H1 (cell line): ENCODE data around the gene IGSF9B. TPM values are rescaled to one million over a fixed set of nuclear protein-coding genes. Genes with fewer than 3 reads are reported as not detected.

ENCODE experiments used
- CTCF ChIA-PET: fragments of 300-600 bp; sonication (Branson Sonifier 250); formaldehyde crosslinking; loops from one replicate; lab custom pipeline; 2021; ENCODE audit not compliant: partially characterized antibody; lab: Charles Lee
- POLR2A ChIA-PET: fragments of 300-600 bp; sonication (Branson Sonifier 250); formaldehyde crosslinking; loops from one replicate; lab custom pipeline; 2021; ENCODE audit warnings: inconsistent platforms; ENCODE audit not compliant: partially characterized antibody; lab: Charles Lee
- DNase-seq, 2 experiments: peaks; one replicate each; pipeline versions ENCODE4 v3.0.0 to v3.0.0-alpha.2; 2010 to 2022; ENCODE audit warnings: low spot score in 2 of 2, low read depth in 1 of 2, mixed read lengths in 1 of 2
- FAIRE-seq: peaks from 2 replicates; lab custom pipeline; 2011; peaks lifted over from hg19 to GRCh38; lab: Jason Lieb, UNC
- H2AFZ ChIP-seq: 2 replicates; pipeline ENCODE4 v1.8.1; 2012; ENCODE audit warnings: low read length, inconsistent platforms
- H2AK5ac ChIP-seq: 2 replicates; pipeline ENCODE4 v1.6.1; 2013; ENCODE audit warnings: low read depth, low read length
- H2BK120ac ChIP-seq: replicated peaks from 2 replicates; pipeline ENCODE3; 2013; ENCODE audit warnings: low read depth, low read length, inconsistent platforms
- H2BK12ac ChIP-seq: 2 replicates; pipeline ENCODE4 v1.6.1; 2013; ENCODE audit warnings: low read depth, low read length
- H2BK15ac ChIP-seq: 2 replicates; pipeline ENCODE4 v1.6.1; 2013; ENCODE audit warnings: low read length
- H2BK20ac ChIP-seq: 2 replicates; pipeline ENCODE4 v1.6.1; 2013; ENCODE audit warnings: low read length
- H2BK5ac ChIP-seq: 2 replicates; pipeline ENCODE4 v1.6.1; 2013; ENCODE audit warnings: low read depth, low read length
- H3K14ac ChIP-seq: 2 replicates; pipeline ENCODE4 v1.6.1; 2013; ENCODE audit warnings: inconsistent platforms; ENCODE audit not compliant: insufficient read length
- H3K18ac ChIP-seq: 2 replicates; pipeline ENCODE4 v1.6.1; 2013; ENCODE audit warnings: low read length; ENCODE audit errors: extremely low read depth
- H3K23ac ChIP-seq: 2 replicates; pipeline ENCODE4 v1.6.1; 2013; ENCODE audit warnings: inconsistent platforms; ENCODE audit not compliant: insufficient read length
- H3K23me2 ChIP-seq: 2 replicates; pipeline ENCODE4 v1.6.1; 2013; ENCODE audit warnings: low read depth, low read length
- H3K27ac ChIP-seq: 2 replicates; pipeline ENCODE4 v1.6.1; 2011; ENCODE audit warnings: low read depth, low read length, inconsistent platforms
- H3K27me3 ChIP-seq, 4 experiments: replicated peaks in 1 of 4; 1 replicate in 1 of 4; 2 replicates in 3 of 4; pipeline versions ENCODE4 v1.6.1 to v1.8.1; 2011 to 2013; ENCODE audit warnings: low read length in 3 of 4, mild to moderate bottlenecking in 3 of 4, inconsistent platforms in 2 of 4, mixed read lengths in 2 of 4, moderate library complexity in 1 of 4; ENCODE audit not compliant: control insufficient read depth in 3 of 4, insufficient read depth in 3 of 4; ENCODE audit errors: extremely low read depth in 1 of 4
- H3K36me3 ChIP-seq, 4 experiments: 2 replicates each; pipeline versions ENCODE4 v1.6.1 to v1.8.1; 2011 to 2013; ENCODE audit warnings: mild to moderate bottlenecking in 4 of 4, low read length in 3 of 4, moderate library complexity in 2 of 4, control low read depth in 1 of 4, inconsistent platforms in 1 of 4; ENCODE audit not compliant: insufficient read depth in 4 of 4, control insufficient read depth in 2 of 4
- H3K4ac ChIP-seq: replicated peaks from 2 replicates; pipeline ENCODE3; 2013; ENCODE audit warnings: low read length, low read depth, mixed read lengths, inconsistent platforms; ENCODE audit not compliant: insufficient read length
- H3K4me1 ChIP-seq, 4 experiments: replicated peaks in 1 of 4; 1 replicate in 1 of 4; 2 replicates in 3 of 4; pipeline versions ENCODE4 v1.6.1 to v1.8.1; 2011 to 2013; ENCODE audit warnings: low read length in 3 of 4, inconsistent platforms in 2 of 4, mixed read lengths in 1 of 4; ENCODE audit not compliant: insufficient read depth in 4 of 4, control insufficient read depth in 3 of 4
- H3K4me2 ChIP-seq, 2 experiments: 2 replicates each; pipeline versions ENCODE4 v1.6.1 to v1.8.1; 2011 to 2013; ENCODE audit warnings: low read depth in 2 of 2, low read length in 2 of 2, control low read depth in 1 of 2, inconsistent platforms in 1 of 2, mild to moderate bottlenecking in 1 of 2; ENCODE audit not compliant: insufficient read depth in 1 of 2
- H3K4me3 ChIP-seq, 4 experiments: fragments of 200-600, 300-600 bp in 1 of 4; sonication (generic), shearing (Covaris generic), sonication (Bioruptor Twin) in 1 of 4; 2 replicates each; pipeline versions ENCODE4 v1.5.1 to v1.8.1; 2011 to 2016; ENCODE audit warnings: low read length in 4 of 4, low read depth in 3 of 4, control low read depth in 2 of 4, inconsistent platforms in 2 of 4, mild to moderate bottlenecking in 2 of 4, mixed read lengths in 1 of 4, moderate library complexity in 1 of 4; ENCODE audit not compliant: insufficient read depth in 2 of 4; ENCODE audit errors: extremely low read depth in 1 of 4
- H3K56ac ChIP-seq: replicated peaks from 2 replicates; pipeline ENCODE3; 2013; ENCODE audit warnings: low read depth, mild to moderate bottlenecking, mixed read lengths, low read length, inconsistent platforms; ENCODE audit not compliant: insufficient read length
- H3K79me1 ChIP-seq: 2 replicates; pipeline ENCODE4 v1.6.1; 2013; ENCODE audit warnings: low read depth, low read length, control low read depth
- H3K79me2 ChIP-seq, 2 experiments: 2 replicates each; pipeline versions ENCODE4 v1.6.1 to v1.8.1; 2012 to 2013; ENCODE audit warnings: low read length in 2 of 2, mild to moderate bottlenecking in 2 of 2, inconsistent platforms in 1 of 2; ENCODE audit not compliant: insufficient read depth in 2 of 2, control insufficient read depth in 1 of 2
- H3K9ac ChIP-seq, 4 experiments: replicated peaks in 1 of 4; 1 replicate in 1 of 4; 2 replicates in 3 of 4; pipeline versions ENCODE4 v1.6.1 to v1.8.1; 2011 to 2013; ENCODE audit warnings: low read depth in 3 of 4, low read length in 3 of 4, control low read depth in 2 of 4, mild to moderate bottlenecking in 2 of 4, moderate library complexity in 2 of 4, inconsistent platforms in 1 of 4; ENCODE audit errors: extremely low read depth in 1 of 4
- H3K9me3 ChIP-seq, 2 experiments: 2 replicates each; pipeline versions ENCODE4 v1.6.1 to v1.8.1; 2012 to 2013; ENCODE audit warnings: mild to moderate bottlenecking in 2 of 2, moderate library complexity in 2 of 2, control low read depth in 1 of 2, inconsistent platforms in 1 of 2, low read depth in 1 of 2, low read length in 1 of 2, mixed read lengths in 1 of 2; ENCODE audit not compliant: insufficient read depth in 2 of 2
- H4K20me1 ChIP-seq, 2 experiments: replicated peaks in 1 of 2; 2 replicates each; pipeline versions ENCODE3 to v1.8.1; 2011 to 2013; ENCODE audit warnings: inconsistent platforms in 2 of 2, low read length in 2 of 2, mild to moderate bottlenecking in 1 of 2; ENCODE audit not compliant: insufficient read depth in 2 of 2, control insufficient read depth in 1 of 2
- H4K5ac ChIP-seq: 2 replicates; pipeline ENCODE4 v1.6.1; 2013; ENCODE audit warnings: low read length, low read depth, mixed read lengths, inconsistent platforms; ENCODE audit not compliant: insufficient read length
- H4K8ac ChIP-seq: 2 replicates; pipeline ENCODE4 v1.8.0; 2013; ENCODE audit warnings: mild to moderate bottlenecking, moderate library complexity, low read length, inconsistent platforms; ENCODE audit not compliant: insufficient read depth; ENCODE audit errors: extremely low read depth
- H4K91ac ChIP-seq: replicated peaks from 2 replicates; pipeline ENCODE3; 2013; ENCODE audit warnings: low read length, mixed read lengths, inconsistent platforms; ENCODE audit not compliant: insufficient read length
- CHD2 ChIP-seq: IDR thresholded peaks from 2 replicates; pipeline ENCODE4 v1.6.1; 2012; ENCODE audit warnings: low read length, improper control_type of control experiment
- CREB1 ChIP-seq: IDR thresholded peaks from 2 replicates; pipeline ENCODE4 v1.6.1; 2012; ENCODE audit warnings: inconsistent platforms
- HDAC6 ChIP-seq: IDR thresholded peaks from one replicate; pipeline ENCODE4 v1.7.1; 2012; ENCODE audit warnings: low read depth, mild to moderate bottlenecking, inconsistent platforms, low read length, moderate library complexity
- MAFK ChIP-seq: IDR thresholded peaks from 2 replicates; pipeline ENCODE4 v1.6.1; 2012; ENCODE audit warnings: low read depth, mild to moderate bottlenecking, improper control_type of control experiment, low read length
- MAX ChIP-seq: IDR thresholded peaks from 2 replicates; pipeline ENCODE4 v1.6.1; 2012; ENCODE audit warnings: inconsistent platforms
- NANOG ChIP-seq: IDR thresholded peaks from 2 replicates; pipeline ENCODE4 v1.6.1; 2011; ENCODE audit warnings: low read length, low read depth, mild to moderate bottlenecking, inconsistent platforms; ENCODE audit not compliant: insufficient read depth, poor library complexity, severe bottlenecking
- NRF1 ChIP-seq: IDR thresholded peaks from 2 replicates; pipeline ENCODE4 v1.6.1; 2011; ENCODE audit warnings: mild to moderate bottlenecking, low read depth, low read length, improper control_type of control experiment
- POU5F1 ChIP-seq: IDR thresholded peaks from 2 replicates; pipeline ENCODE4 v1.6.1; 2011; ENCODE audit warnings: low read depth, mild to moderate bottlenecking, low read length, moderate library complexity
- USF2 ChIP-seq: IDR thresholded peaks from 2 replicates; pipeline ENCODE4 v1.6.1; 2011; ENCODE audit warnings: low read length, improper control_type of control experiment
- WGBS, 2 experiments: shearing (Covaris generic) in 1 of 2; methylation state at CpG; one replicate each; pipeline versions ENCODE4 v1.1.6 to v1.1.7; 2013 to 2015; ENCODE audit warnings: low lambda C conversion rate in 2 of 2, mixed read lengths in 2 of 2, inconsistent platforms in 1 of 2, low coverage in 1 of 2, missing lambda C conversion rate in 1 of 2; ENCODE audit not compliant: insufficient replicate concordance in 2 of 2, insufficient coverage in 1 of 2, insufficient read length in 1 of 2; ENCODE audit errors: extremely low coverage in 1 of 2, missing lambda C conversion rate in 1 of 2; 5-methylcytosine and 5-hydroxymethylcytosine counted together
- polyA plus RNA-seq, 7 experiments: library from polyadenylated mRNA; depleted of rRNA in 3 of 7; stranded (reverse) in 5 of 7; unstranded in 2 of 7; fragments of >200 nt in 5 of 7; fragments of 200-250 nt in 2 of 7; gene quantifications; 1 replicate in 5 of 7; 2 replicates in 1 of 7; 4 replicates in 1 of 7; pipeline versions ENCODE4 v1.2.1 to v1.2.3, GENCODE V29; 2011 to 2013; ENCODE audit warnings: missing spikeins in 2 of 7, mixed read lengths in 2 of 7
- total RNA-seq: library from RNA; stranded (reverse); fragmentation: NEBNext Ultra II Directional; extraction: Animal tissue kit (Norgen Biotek cat#: 25700); gene quantifications from 2 replicates; pipeline ENCODE4 v1.2.1, GENCODE V29; 2021
- TF ChIP-seq, protein P1 (sequence below): IDR thresholded peaks from 2 replicates; pipeline ENCODE4 v1.6.1; 2012; ENCODE audit warnings: low read length, inconsistent platforms

The IGSF9B gene
- total and polyA plus RNA-seq, 2 of the 8 experiments (the other 6 are each of a cell fraction or from before 2014, with no cell fraction given) = 16.5 to 49.2 TPM

DNA sequence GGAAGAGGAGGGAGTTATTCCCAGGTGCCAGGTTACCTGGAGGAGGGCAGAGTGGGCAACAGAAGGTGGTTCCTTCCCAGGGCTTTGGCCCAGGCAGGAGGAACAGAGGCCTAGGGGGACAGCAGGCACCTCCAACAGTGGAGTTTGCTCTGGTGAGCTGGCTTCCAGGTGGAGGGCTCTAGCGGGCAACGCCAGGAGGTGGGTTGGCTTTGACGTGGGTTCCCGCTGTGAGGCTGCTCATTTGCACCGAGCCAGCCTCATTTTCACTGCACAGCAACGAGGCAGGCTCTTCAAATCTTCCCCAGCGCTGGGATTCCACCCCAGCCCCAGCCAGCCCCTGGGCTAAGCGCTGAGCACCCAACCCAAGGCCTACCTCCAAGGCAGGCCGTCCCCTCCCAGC, 8.1 kb downstream of the IGSF9B start:
- Histone ChIP-seq H3K9ac (no peak overlapping the region; a peak in 1 of 7 replicates), H4K91ac (peak overlapping the region; percentile 17), H3K4ac (peak overlapping the region; percentile 33), H3K56ac (no peak overlapping the region), H3K79me2 (peaks cover 3 to 63% of the 10 kb centered on the region in 2 experiments; a peak in 3 of 4 replicates), H3K23ac (no peak overlapping the region), H2BK120ac (no peak overlapping the region), H3K14ac (no peak overlapping the region), H4K8ac (no peak overlapping the region; the same call in 1 of the 2 replicates), H3K23me2 (peaks cover 2% of the 10 kb centered on the region; the same call in 1 of the 2 replicates), H3K27me3 (no peaks in the 10 kb centered on the region; a peak in 1 of 7 replicates), H3K4me2 (peak overlapping the region; percentile 6 to 58), H2AK5ac (no peak overlapping the region), H3K18ac (peak overlapping the region; percentile 71), H3K4me3 (peak overlapping the region in 1 of 4 experiments; percentile 21; a peak in 1 of 8 replicates), H3K79me1 (peaks cover 38% of the 10 kb centered on the region), H2BK5ac (peak overlapping the region; percentile 27), H2BK12ac (peak overlapping the region; percentile 17; the same call in 1 of the 2 replicates), H2BK20ac (0 out of 2 replicates have a peak overlapping the region, but pooled peaks have one; percentile 48), H4K20me1 (peaks cover 27 to 49% of the 10 kb centered on the region in 2 experiments), H3K27ac (no peak overlapping the region), H4K5ac (no peak overlapping the region), H3K9me3 (no peaks in the 10 kb centered on the region), H3K4me1 (peaks cover 19 to 75% (median 60%) of the 10 kb centered on the region in 4 experiments), H3K36me3 (peaks cover 0 to 8% (median 1%) of the 10 kb centered on the region in 4 experiments; a peak in 2 of 8 replicates), H2AFZ (no peak overlapping the region), H2BK15ac (no peak overlapping the region)
- DNase-seq = no peak
- no peak for FAIRE-seq
- 53% methylated on average over 7 of the region's 9 CpGs; no CpG with 5 or more reads in 1 of the 2 experiments for WGBS, 2 experiments
- ChIA-PET POLR2A (interaction anchor here (0.6 to 3.1 kb wide), 3 partner anchors 9 to 181 kb away, joined by 3 to 16 read pairs (median 3); partner anchors contain the start of gene IGSF9B), CTCF (interaction anchor here (0.9 to 8.1 kb wide), 17 partner anchors 10 to 187 kb away, joined by 3 to 52 read pairs (median 6); no protein-coding TSS in a partner anchor)
- TF ChIP-seq POU5F1 (no peak), USF2 (no peak), CREB1 (no peak), NANOG (no peak), MAX (no peak), HDAC6 (no peak), CHD2 (no peak), NRF1 (no peak), MAFK (no peak)
- TF ChIP-seq, protein P1, sequence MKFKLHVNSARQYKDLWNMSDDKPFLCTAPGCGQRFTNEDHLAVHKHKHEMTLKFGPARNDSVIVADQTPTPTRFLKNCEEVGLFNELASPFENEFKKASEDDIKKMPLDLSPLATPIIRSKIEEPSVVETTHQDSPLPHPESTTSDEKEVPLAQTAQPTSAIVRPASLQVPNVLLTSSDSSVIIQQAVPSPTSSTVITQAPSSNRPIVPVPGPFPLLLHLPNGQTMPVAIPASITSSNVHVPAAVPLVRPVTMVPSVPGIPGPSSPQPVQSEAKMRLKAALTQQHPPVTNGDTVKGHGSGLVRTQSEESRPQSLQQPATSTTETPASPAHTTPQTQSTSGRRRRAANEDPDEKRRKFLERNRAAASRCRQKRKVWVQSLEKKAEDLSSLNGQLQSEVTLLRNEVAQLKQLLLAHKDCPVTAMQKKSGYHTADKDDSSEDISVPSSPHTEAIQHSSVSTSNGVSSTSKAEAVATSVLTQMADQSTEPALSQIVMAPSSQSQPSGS = no peak
